NCI-H2107 treated with DMSO at 0.1 percent for 48 hours (cell line): ENCODE results near the gene AVPI1.
"Not testable (repeated sequence)": the region's sequence is repeated elsewhere in the genome, so short reads cannot be mapped to it uniquely, and the experiment has no call there.

Experiments
- DNase-seq: peaks from one replicate; lab custom pipeline; 2025; ENCODE audit not compliant: unreplicated experiment; lab: John Stamatoyannopoulos, UW

AVPI1 gene

DNA sequence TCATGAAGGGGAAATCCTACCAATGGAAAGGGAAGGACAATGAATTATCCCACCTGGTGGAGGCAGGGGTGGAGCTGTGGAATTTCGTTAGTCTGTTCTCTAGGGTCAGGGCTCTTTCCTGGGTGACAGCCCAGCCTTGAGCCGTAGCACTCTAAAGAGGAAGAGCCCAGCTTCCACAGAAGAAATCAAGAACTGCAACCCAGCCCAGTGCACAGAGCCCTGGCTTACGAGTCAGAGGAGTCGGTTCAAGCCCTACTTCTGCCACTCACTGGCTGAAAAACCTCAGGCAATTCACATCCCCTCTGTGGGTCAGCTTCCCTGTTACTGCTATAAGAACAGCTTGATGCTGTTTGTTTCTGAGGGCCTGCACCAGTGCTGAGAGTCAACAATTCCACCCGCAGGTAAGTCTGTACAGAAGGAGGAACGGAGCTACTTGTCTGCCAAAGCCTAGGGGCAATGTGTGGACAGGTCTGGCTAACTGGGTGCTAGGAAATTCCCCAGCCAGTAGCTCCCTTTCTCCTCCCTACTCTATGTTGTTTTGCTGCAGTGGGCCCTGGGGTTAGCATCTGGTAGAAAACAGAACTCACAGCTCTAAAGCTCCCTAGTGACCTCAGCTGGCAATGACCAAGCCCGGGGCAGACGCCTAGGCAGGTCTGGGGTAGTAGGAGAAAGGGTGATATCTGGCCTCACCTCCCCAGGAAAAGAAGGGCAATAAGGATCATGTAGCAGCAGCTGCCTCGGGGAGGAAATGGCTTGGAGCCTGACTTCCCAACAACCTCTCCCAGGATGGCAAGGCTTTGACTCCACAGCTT lies 3.3 kb downstream of the AVPI1 start:
- no peak for DNase-seq

DNA sequence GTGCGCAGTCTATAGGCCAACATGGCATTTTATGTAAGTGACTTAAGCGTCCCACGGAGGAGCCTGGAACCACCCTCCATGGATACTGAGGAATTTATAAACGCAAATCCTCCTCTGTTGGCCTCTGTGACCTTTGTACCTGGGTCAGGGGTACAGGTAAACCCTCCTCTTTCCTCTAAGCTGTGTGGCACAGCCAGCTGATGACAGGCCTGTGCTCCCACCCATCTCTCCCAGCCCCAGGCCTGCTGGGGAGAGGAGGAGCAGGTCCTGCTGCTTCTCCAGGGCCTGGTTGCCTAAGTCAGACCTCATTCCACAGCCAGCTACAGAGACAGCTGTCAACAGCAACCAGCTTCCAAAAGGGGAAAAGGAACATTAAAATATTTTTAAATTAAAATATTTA lies 5.0 kb downstream of the AVPI1 start:
- DNase-seq, result no peak

DNA sequence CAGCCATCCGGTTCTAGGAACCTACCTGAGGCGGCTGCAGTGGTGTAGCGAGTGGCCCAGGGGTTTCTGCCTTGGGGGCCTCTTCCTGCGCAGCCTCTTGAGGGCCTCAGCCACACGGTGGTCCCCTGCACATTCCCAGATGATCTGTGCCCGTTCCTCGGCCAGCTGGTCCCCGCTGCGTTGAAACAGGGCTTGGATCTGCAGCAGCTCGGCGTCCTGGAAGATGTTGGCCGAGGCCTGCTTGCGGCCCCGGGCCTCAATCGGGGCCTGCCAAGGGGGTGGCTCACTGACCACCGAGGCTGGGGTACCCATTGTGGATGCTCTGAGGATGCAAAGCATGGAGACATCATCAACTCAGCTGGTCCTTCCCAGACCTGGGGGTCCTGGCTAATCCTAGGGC lies 7.4 kb downstream of the AVPI1 start:
- no peak for DNase-seq

DNA sequence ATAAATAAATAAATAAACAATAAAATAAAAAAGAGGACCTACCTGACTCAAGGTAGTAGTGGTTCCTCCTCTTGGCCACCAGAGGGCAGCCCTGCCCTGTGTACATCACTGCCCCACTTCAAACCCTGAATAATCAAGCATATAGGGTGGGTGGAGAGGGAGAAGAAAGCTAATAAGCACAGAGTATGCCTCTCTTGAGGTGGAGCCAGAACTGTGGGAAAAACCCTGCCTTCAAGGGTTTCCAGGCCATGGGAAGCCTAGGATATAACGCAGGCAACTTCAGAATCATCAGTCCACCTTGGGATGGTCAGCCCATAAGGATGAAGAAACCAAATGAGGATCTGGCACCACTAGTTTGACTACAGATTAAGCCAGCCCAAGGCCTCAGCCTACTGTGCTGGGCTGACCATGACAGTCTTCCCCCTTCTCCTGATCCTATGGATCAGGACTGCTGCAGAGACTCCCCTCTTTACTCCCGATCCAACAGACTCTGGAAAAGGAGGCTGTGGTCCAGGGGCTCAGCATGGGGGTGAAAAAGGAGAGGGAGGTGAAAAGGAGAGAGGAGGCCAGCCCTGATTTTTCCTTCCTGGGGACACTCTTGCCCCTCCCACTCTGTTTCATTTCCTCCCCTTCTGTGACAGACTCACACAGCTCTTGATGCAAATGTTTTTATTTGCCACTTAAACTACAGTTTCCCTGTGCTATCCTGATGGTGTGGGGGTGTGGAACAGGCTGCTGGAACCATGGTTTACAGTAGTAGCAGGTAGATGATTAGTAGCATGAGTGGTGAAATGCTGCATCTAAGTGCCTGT lies 10.1 kb downstream of the AVPI1 start:
- peak; percentile 27 for DNase-seq

DNA sequence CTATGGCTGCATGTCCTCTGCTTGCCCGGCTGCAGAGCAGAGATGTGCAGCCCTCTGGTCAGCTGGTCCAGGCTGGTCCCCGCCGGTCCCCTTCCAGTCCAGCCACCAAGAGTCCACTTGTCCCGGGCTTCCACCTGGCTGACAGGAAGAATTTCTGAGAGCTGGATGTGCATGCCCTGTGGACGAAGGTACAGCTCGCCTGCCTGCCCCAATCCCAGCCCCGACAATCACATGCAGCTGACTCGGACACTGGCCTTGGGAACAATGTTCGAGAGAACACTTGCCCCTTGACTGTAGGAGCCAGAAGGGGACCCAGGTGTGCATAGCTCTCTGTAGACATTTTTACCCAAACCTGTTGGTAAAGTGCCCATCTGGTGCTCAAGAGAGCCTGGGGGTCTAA lies 11.8 kb downstream of the AVPI1 start:
- no peak for DNase-seq

DNA sequence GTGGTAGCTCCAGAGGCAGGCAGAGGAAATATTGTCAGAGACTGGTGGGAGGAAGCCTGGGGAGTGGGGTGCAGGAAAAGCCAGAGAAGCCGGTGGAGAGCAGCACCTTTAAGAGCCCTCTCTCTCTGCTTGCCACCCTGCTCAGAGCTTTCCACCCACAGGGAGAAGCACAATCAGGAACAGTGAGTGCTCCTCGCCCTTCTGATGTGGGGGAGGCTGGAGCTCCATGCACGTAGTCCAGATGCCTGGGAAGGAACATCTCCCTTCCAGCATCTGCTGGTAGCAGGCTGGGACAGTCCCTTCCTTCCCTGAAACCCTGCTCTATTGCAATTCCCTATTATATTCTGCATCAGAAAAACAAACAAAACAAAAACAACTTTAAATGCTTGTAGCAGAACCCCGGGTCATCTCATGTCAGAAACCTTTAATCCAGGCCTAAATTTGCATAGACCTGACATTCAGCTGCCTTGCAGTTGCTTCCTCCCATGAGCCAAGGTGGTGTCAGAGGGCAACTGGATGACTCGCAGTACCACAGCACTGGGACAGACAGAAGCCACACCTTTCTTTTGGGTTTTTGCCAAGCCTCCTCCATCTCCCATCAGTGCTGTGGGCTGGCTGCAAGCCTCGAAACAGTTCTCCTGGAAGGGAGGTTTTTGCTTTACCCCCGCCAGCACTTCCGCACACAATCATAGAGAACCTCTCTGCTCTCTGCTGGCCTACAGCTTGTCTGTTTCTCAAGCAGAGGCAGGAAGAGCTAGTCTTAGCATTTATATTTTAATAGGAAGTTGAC lies 13.1 kb downstream of the AVPI1 start:
- no peak for DNase-seq

DNA sequence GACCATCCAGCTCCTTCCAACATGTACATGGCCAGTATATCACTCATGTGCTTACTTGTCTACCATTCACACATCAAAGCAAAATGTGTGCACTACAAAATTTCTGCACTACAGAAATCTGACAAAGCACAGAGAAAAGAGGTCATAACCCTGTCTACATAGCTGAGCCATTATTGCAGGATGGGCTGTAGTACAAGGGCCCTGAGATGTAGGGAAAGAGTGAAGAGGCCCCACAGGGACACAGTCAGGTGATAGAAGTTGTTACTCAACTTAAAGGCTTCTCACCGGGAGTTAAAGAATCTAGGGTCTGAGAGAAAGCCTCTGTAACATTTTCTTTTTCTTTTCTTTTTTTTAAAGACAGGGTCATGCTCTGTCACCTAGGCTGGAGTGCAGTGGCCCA lies 17.5 kb downstream of the AVPI1 start:
- no peak for DNase-seq

DNA sequence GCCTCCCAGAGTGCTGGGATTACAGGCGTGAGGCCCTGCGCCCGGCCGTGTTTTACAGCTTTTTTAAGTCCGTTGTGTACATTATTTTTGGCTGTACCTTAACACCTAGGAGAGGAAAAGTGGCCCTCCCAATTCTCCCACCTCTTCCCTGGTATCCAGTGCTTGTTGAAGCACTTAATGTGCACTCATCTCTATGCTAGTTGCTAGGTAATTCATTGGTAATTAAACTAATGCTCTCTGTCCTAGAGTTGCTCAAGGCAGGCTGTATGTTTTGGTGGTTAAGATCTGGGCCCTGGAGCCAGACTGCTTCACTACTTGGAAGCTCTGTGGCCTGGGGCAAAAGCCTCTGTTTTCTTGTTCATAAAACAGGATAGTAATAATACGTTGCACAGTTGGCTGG lies 19.6 kb downstream of the AVPI1 start:
- DNase-seq, result no peak

DNA sequence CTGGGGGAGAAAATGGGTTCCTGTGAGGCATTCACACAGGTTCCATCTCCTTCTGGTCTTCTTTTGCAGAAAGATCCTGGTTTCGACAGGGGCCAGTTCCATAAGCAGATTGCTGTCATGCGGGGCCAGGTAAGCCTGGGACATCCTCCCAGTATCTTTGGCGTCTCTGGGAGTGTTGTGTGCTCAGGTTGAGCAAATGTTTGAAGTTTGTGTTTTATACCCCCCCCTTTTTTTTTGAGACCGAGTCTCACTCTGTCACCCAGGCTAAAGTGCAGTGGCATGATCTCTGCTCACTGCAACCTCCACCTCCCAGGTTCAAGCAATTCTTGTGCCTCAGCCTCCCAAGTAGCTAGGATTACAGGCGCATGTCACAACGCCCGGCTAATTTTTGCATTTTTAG lies 20.0 kb downstream of the AVPI1 start:
- DNase-seq, result no peak

DNA sequence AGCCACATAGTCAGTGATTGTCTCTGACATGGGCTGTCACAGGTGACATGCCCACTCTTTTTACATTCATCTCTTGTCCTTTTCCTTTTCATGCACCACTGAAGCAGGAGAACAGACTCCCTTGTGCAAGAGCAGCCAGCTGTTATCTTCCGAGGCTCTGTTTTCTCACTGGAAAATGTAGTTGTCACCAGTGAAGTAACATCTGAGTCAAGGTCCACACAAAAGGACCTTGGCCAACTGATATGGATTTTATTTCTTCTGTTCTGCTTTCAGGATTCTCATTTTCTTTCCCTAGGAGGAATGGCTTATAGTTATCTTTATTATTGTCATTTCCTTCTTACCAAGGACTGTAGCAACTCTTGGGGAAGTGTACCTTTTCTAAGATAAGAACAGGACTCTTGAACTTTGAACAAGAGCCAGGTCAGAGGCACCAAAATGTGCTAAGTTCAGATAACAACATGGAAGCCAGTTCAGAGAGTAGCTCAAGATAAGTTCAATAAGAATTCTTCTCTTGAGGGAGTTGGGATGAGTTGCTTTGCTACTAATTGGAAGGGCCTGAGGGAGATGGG lies 22.7 kb downstream of the AVPI1 start:
- DNase-seq, result no peak

DNA sequence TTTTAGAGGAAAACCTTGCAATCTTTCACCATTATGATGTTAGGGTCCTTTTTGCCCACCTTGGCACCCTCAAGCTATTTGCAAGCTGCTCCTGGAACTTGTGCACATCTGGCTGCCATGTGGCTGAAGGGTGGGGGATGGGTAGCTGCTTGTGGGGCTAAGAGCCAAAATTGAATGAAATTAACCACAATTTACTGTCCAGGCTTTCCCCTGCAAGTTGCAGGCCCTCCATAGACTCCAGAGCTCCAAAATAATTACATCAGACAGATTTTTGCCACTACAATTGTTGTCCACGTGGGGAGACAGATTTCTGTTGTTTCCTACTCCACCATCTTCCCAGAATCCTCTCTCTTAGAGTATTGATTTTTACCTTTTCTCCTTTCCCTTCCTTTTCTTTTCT lies 27.5 kb downstream of the AVPI1 start:
- DNase-seq, result no peak

DNA sequence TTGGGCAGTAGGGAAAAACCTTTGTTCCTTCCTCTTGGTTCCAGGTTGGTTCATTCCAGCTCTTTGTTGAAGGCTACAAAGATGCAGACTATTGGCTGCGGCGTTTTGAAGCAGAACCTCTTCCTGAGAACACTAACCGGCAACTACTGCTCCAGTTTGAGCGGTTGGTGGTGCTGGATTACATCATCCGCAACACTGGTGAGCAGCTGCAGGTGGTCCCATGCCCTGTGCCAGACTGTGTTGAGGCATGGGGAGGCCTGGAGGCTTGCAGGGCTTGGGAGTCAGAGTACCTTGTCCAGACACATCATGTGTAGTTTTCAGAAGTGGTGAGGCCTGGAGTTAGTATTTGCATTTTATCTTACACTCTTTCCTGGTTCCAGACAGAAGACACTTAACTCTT lies 30.3 kb downstream of the AVPI1 start:
- no peak for DNase-seq

DNA sequence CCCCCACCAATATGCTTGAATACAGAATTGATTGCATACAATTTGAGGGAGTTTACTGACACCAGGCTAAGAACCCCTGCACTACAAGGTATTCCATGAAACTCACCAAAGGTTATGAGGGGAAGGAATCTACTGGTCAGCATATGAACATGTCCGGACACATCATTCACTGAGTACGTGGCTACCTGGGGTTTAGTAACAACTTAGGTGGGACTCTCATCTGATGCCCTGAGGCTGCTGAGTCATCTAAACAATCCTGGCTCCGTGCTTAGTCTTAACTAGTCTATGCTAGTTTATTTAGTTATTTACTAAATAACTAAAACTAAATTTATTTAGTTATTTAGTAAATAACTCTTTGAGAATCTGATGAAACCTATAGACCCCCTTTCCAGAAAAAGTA lies 35.3 kb downstream of the AVPI1 start:
- DNase-seq, result no peak

DNA sequence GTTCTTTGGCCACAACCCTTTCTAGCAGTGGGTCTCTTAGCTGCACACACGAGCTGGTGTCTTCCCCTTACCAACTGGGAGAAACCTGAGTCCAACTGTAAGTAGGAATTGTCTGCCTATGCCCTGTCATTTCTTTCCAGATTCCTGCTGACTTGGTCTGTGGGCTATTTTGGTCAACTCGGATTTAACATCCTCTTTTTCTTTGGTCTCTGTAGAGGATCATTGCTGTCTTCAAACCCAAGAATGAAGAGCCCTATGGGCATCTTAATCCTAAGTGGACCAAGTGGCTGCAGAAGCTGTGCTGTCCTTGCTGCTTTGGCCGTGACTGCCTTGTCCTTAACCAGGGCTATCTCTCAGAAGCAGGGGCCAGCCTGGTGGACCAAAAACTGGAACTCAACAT lies 36.3 kb downstream of the AVPI1 start:
- no peak for DNase-seq

DNA sequence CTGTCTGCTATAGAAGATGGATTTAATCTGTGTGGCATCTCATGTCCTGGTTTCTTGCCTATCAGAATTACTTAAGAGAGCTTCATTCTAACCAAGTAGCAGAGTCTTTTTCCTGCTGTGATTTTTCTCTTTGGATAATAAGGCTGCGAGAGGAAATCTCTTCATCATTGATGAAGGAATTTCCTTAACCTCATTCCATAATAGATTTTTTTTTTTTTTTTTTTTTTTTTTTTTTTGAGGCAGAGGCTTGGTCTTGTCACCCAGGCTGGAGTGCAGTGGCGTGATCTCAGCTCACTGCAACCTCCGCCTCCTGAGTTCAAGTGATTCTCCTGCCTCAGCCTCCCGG lies 37.7 kb downstream of the AVPI1 start:
- not testable (repeated sequence) for DNase-seq

DNA sequence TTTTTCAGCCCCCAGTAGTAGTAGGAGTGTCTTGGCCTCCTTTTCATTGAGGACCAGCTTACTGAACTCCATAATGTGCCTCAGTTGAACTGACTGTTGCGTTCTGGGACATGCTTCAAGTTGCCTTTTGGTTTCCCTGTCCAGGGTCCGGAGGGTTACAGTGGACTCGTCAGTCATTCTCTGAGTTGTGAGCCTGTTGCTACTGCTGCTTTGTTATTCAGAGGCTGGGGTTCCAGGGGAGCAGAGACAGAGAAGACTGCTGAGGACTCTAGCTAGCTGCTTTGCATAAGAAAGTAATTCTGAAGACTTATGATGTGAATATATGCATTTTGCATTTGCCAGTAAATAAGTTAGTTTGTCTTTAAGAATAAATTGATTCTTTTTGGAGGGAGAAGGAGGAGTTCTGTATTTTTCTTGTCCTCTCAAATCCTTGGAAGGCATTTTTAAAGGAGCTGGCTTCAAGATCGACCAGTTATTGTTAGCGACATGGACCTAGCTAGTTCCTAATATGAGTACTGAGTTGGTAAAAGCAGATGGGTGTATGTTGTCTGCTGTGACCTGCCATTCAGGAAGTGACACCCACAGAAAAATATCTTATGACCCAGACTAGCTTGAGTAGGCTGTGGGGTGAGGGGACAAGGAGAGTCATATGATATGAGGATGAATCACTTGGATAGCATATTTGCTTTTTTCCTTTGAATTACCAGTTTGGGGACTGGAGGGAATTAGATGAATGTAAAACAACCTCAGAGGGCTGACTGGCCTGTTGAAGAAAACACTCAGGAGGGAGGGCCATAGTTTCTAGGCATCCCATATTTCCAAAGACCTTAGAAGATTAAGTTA lies 38.3 kb downstream of the AVPI1 start:
- DNase-seq, result no peak

DNA sequence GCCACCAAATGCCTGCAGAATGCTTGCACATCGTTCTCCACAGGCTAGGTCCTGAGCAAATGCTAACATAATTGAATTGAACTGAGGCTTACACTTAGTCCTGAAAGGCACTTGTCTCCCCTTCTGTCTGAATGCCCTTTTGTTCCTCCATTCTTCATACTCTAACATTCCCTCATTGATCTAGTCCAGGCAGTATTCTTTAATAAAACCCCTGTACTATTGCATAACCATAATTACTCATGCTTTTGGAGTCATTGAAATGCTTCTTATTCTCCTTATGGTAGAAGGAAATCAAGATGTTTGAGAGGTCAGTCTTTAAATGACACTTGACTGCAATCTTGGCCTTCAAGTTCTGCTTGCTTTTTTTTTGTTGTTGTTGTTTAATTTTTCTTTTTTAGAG lies 39.5 kb downstream of the AVPI1 start:
- no peak for DNase-seq

DNA sequence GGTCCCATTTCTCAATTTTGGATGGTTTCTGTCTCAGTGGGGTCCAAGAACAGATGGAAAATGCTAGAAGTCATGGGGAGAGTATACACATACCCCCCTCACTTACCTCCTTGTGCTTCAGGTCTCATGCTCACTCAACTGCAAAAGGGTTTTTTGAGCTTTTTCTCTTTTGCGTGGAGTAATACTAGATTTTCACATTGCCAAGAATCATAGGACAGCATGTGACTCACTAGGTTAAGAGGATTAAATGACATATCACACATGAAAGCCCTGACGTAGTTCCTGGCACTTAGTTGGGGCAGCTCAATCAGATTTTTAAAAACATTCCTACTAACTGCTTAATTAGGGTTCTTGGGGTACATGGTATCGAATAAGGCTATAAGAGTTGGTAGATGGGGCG lies 42.1 kb downstream of the AVPI1 start:
- DNase-seq, result no peak

DNA sequence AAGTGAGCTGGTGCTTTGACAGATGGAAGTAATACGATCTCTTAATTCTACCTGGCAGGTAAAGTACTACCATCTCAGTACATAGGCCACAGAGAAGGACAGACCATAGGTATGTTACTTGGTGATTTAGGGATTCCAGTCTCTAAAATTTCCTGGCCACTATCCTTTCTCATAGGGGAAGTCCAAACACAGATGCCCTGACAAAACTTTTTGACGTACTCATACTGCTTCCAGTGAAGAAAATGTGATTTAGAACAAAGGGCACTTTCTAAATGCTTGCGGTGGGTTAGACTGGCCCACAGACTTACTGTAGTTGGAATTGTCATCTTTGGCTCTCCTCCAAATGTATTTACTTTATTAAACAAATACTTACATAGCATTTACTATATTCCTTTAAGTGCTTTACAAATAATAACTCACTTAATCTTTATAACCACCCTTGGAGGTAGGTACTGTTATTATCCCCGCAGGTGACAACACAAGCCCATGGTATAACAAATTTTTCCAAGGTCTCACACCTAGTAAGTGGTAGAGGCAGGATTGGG lies 43.5 kb downstream of the AVPI1 start:
- DNase-seq, result no peak

DNA sequence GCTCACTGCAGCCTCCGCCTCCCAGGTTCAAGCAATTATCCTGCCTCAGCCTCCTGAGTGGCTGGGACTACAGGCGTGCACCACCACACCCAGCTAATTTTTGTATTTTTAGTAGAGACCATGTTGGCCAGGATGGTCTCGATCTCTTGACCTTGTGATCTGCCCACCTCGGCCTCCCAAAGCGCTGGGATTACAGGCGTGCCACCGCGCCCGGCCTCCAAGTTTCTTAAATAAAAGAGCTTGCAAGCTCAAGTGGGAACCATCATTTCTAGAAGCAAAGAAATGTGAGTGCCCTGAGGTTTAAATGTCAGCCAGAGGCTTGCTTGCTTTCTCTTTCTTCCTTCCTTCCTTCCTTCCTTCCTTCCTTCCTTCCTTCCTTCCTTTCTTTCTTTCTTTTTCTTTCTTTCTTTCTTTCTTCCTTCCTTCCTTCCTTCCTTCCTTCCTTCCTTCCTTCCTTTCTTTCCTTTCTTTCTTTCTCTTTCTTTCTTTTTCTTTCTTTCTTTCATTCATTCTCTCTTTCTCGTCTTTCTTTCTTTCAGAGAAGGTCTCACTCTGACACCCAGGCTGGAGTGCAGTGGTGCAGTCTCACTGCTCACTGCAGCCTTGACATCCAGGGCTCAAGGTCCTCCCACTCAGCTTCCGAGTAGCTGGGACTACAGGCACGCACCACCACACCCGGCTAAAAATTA lies 44.4 kb downstream of the AVPI1 start:
- DNase-seq, result not testable (repeated sequence)
